Heart left ventricle (tissue), 16 donors: ENCODE results near the gene JPH3. TPM values are rescaled to one million over a fixed set of nuclear protein-coding genes. Genes with fewer than 3 reads are reported as not detected.

Source experiments
- ATAC-seq, 4 donors: fragments of 200-7000 bp; cut with Tn5 transposase; one replicate each; pipeline ENCODE4 v1.9.1; 2020 to 2022; ENCODE audit warnings: moderate library complexity in 4 of 4, mild to moderate bottlenecking in 3 of 4, moderate number of reproducible peaks in 1 of 4
- DNase-seq, 5 donors: peaks; one replicate each; pipeline ENCODE4 v3.0.0-alpha.2; 2020
- H3K27ac ChIP-seq, 12 donors: fragments of 200-600 bp; sonication (generic) in 4 of 12; one replicate each; pipeline versions ENCODE4 v1.5.0 to v1.8.0; 2016 to 2022; ENCODE audit warnings: mild to moderate bottlenecking in 2 of 12
- H3K27me3 ChIP-seq, 9 donors: fragments of 200-600 bp; sonication (generic) in 2 of 9; one replicate each; pipeline versions ENCODE4 v1.5.1 to v1.8.0; 2016 to 2022; ENCODE audit warnings: mild to moderate bottlenecking in 3 of 9
- H3K36me3 ChIP-seq, 9 donors: fragments of 200-600 bp; sonication (generic) in 2 of 9; one replicate each; pipeline versions ENCODE4 v1.5.0 to v1.8.0; 2018 to 2022; ENCODE audit warnings: mild to moderate bottlenecking in 2 of 9
- H3K4me1 ChIP-seq, 12 donors: fragments of 200-600 bp; sonication (generic) in 4 of 12; one replicate each; pipeline versions ENCODE4 v1.5.0 to v1.8.0; 2016 to 2022; ENCODE audit warnings: mild to moderate bottlenecking in 3 of 12
- H3K4me3 ChIP-seq, 12 donors: fragments of 200-600 bp; sonication (generic) in 4 of 12; one replicate each; pipeline versions ENCODE4 v1.5.0 to v1.8.0; 2017 to 2022; ENCODE audit warnings: mild to moderate bottlenecking in 9 of 12, moderate library complexity in 4 of 12
- H3K9me3 ChIP-seq, 12 donors: fragments of 200-600 bp; sonication (generic) in 4 of 12; one replicate each; pipeline versions ENCODE4 v1.5.0 to v1.8.0; 2016 to 2022; ENCODE audit warnings: mild to moderate bottlenecking in 1 of 12
- CTCF ChIP-seq, 12 donors: fragments of 200-600 bp; sonication (generic) in 4 of 12; IDR thresholded peaks; one replicate each; pipeline versions ENCODE4 v1.5.0 to v1.8.0; 2018 to 2022; ENCODE audit warnings: antibody characterized with exemption in 12 of 12, mild to moderate bottlenecking in 5 of 12
- POLR2A ChIP-seq, 2 donors: fragments of 450-650 bp; IDR thresholded peaks; one replicate each; pipeline ENCODE4 v1.6.1; 2017; ENCODE audit warnings: antibody characterized with exemption in 2 of 2, mild to moderate bottlenecking in 2 of 2, moderate library complexity in 2 of 2
- WGBS, 4 donors: extraction: QIAGEN DNeasy Blood & Tissue Kit in 2 of 4; methylation state at CpG; one replicate each; pipeline versions ENCODE4 v1.1.5 to v1.1.7; 2013 to 2018; 5-methylcytosine and 5-hydroxymethylcytosine counted together
- intact Hi-C, 10 donors: fragments of 100-400 bp; cut with DNase I; formaldehyde crosslinking; loops; one replicate each; pipeline versions ENCODE4 v1.11.1 to v1.14.2; 2022
- polyA plus RNA-seq, 2 donors: library from polyadenylated mRNA; stranded (reverse); fragments of 200-250 nt; gene quantifications; one replicate each; pipeline ENCODE4 v1.2.3, GENCODE V29; 2013
- total RNA-seq, 9 donors: library from RNA; depleted of rRNA in 2 of 9; stranded (reverse); fragments of >200 nt in 2 of 9; fragmentation: NEBNext Ultra II Directional in 3 of 9; extraction: Animal tissue kit (Norgen Biotek cat#: 25700) in 3 of 9; gene quantifications; one replicate each; pipeline versions ENCODE4 v1.1.0 to v1.2.4, GENCODE V29; 2016 to 2023
- donor health status: ischemic (EF 13 %, LVEDD 7.1; RV severe dilation, severe dysfunction).
- donor health status: healthy with polysubstance abuse.
- donor health status: DM: no; HTN: yes; CAD: no.
- donor health status: DM: no; HTN: no; CAD: no.
- donor health status: ischemic (EF 25% LVEDD 6.9; RV normal size, moderate dysfunction).
- donor health status: ischemic (EF 25% LVEDD 5.7; RV mildly dilated, moderate dysfunction).
- donor health status: healthy.
- donor health status: DM: yes; HTN: yes; CAD: no.
- donor health status: ischemic (EF 35%, LVEDD 5.7; RV mildly dilated, moderate dysfunction).
- donor health status: nonischemic (EF 11% LVEDD 7.7; RV severe dilation, severe dysfunction).
- donor health status: DM: yes; HTN: yes; CAD: no.
- donor health status: PGD.
- donor health status: ischemic (EF 29% LVEDD 5.4; RV normal size, mild dysfunction).
- donor health status: nonischemic (EF 23%, LVEDD 6.1; RV moderate dilation, normal function).

The JPH3 gene
- total and polyA plus RNA-seq, 11 donors = 0.03 to 0.58 (median 0.21) TPM; not detected in 7

GRCh38 chr16:87728026-87728425 is 125.7 kb downstream of the JPH3 start:
- Histone ChIP-seq H3K36me3 (peaks cover 0 to 48% (median 35%) of the 10 kb centered on the region in 9 donors), H3K4me3 (no peak overlapping the region), H3K27me3 (no peaks in the 10 kb centered on the region), H3K4me1 (peaks cover 0 to 8% (median 0%) of the 10 kb centered on the region in 12 donors), H3K9me3 (no peaks in the 10 kb centered on the region), H3K27ac (no peak overlapping the region)
- TF ChIP-seq CTCF (IDR thresholded peaks at IDR 0.05) = no peak
- TF ChIP-seq POLR2A (IDR thresholded peaks at IDR 0.05) = no peak
- ATAC-seq (no peak), DNase-seq (no peak)
- intact Hi-C loops = no loop called here
- WGBS, 4 donors = 86 to 91% (median 88%) methylated on average over 12 of the region's 12 CpGs

- H3K27ac ChIP-seq = peak overlapping the region in 3 of 12 donors; percentile 32 to 55 (median 46)
- ATAC-seq = peak; percentile 58 to 90 (median 84)
- no peaks in the 10 kb centered on the region for H3K27me3 ChIP-seq
- TF ChIP-seq CTCF (IDR thresholded peaks at IDR 0.05) (no peak), POLR2A (IDR thresholded peaks at IDR 0.05) (no peak)
- H3K36me3 ChIP-seq = peaks cover 0 to 48% (median 35%) of the 10 kb centered on the region in 9 donors
- peak in 2 of 5 donors; percentile 25 to 34 for DNase-seq
- H3K9me3 ChIP-seq = no peaks in the 10 kb centered on the region
- H3K4me1 ChIP-seq = no peaks in the 10 kb centered on the region
- H3K4me3 ChIP-seq = no peak overlapping the region
- 56 to 64% (median 60%) methylated on average over 17 of the region's 17 CpGs for WGBS, 4 donors
- intact Hi-C loops = no loop called here
Measured at GRCh38 chr16:87729266-87729954, 127.1 kb downstream of the JPH3 start.

GRCh38 chr16:87731607-87732006 is 129.3 kb downstream of the JPH3 start:
- Histone ChIP-seq H3K4me3 (no peak overlapping the region), H3K4me1 (no peaks in the 10 kb centered on the region), H3K27me3 (no peaks in the 10 kb centered on the region), H3K36me3 (peaks cover 0 to 58% (median 40%) of the 10 kb centered on the region in 9 donors), H3K27ac (no peak overlapping the region), H3K9me3 (no peaks in the 10 kb centered on the region)
- ATAC-seq (no peak), DNase-seq (no peak)
- TF ChIP-seq CTCF (IDR thresholded peaks at IDR 0.05) = no peak
- TF ChIP-seq POLR2A (IDR thresholded peaks at IDR 0.05) = no peak
- WGBS, 4 donors = 97 to 98% (median 98%) methylated on average over 13 of the region's 13 CpGs
- intact Hi-C loops = no loop called here

GRCh38 chr16:87733190-87733589 is 130.9 kb downstream of the JPH3 start:
- Histone ChIP-seq H3K4me1 (no peaks in the 10 kb centered on the region), H3K27me3 (no peaks in the 10 kb centered on the region), H3K36me3 (peaks cover 0 to 55% (median 35%) of the 10 kb centered on the region in 9 donors), H3K27ac (no peak overlapping the region), H3K9me3 (no peaks in the 10 kb centered on the region), H3K4me3 (no peak overlapping the region)
- no peak for DNase-seq
- TF ChIP-seq CTCF (IDR thresholded peaks at IDR 0.05) (no peak), POLR2A (IDR thresholded peaks at IDR 0.05) (no peak)
- intact Hi-C loops = no loop called here
- WGBS, 4 donors = 88 to 96% (median 91%) methylated on average over 11 of the region's 11 CpGs
- ATAC-seq = no peak
